Panc1 (cell line): Measurements from ENCODE around the gene DLG2. TPM values are rescaled to one million over a fixed set of nuclear protein-coding genes. Genes with fewer than 3 reads are reported as not detected.

Experiments
- ATAC-seq: fragments of 200-7000 bp; cut with Tn5 transposase; 2 replicates; pipeline ENCODE4 v1.9.1; 2020; ENCODE audit warnings: mild to moderate bottlenecking, moderate library complexity
- BruUV-seq: library from RNA; stranded (reverse); fragments of 400-500 nt; replicated peaks from 2 replicates; lab custom pipeline; 2021; lab: Mats Ljungman, UMichigan
- CTCF ChIA-PET: fragments of 300-600 bp; sonication (Branson Sonifier 250); formaldehyde crosslinking; loops from one replicate; lab custom pipeline; 2022; ENCODE audit warnings: antibody characterized with exemption; lab: Charles Lee
- POLR2A ChIA-PET: fragments of 300-600 bp; sonication (Branson Sonifier 250); formaldehyde crosslinking; loops from one replicate; lab custom pipeline; 2022; ENCODE audit warnings: antibody characterized with exemption; lab: Charles Lee
- DNase-seq: peaks from one replicate; pipeline ENCODE4 v3.0.0-alpha.2; 2010; ENCODE audit warnings: low read depth, low spot score
- H3K27ac ChIP-seq: 2 replicates; pipeline ENCODE4 v1.5.1; 2011; ENCODE audit warnings: mild to moderate bottlenecking, low read length, inconsistent platforms
- H3K27me3 ChIP-seq: fragments of 200-500 bp; sonication (Bioruptor generic); 2 replicates; pipeline ENCODE4 v1.6.0; 2014; ENCODE audit warnings: low read length, inconsistent platforms; ENCODE audit not compliant: control insufficient read depth, insufficient read depth
- H3K36me3 ChIP-seq: fragments of 200-500 bp; sonication (Bioruptor generic); 2 replicates; pipeline ENCODE4 v1.5.1; 2014; ENCODE audit warnings: inconsistent platforms, mild to moderate bottlenecking, low read length, moderate library complexity; ENCODE audit not compliant: control insufficient read depth, insufficient read depth
- H3K4me1 ChIP-seq: 2 replicates; pipeline ENCODE4 v1.5.1; 2011; ENCODE audit warnings: inconsistent platforms, mild to moderate bottlenecking, low read length, moderate library complexity; ENCODE audit not compliant: control insufficient read depth, insufficient read depth
- H3K4me3 ChIP-seq, 2 experiments: 2 replicates each; pipeline ENCODE4 v1.5.1; 2011 to 2012; ENCODE audit warnings: low read depth in 2 of 2, low read length in 2 of 2, mild to moderate bottlenecking in 2 of 2, inconsistent platforms in 1 of 2, moderate library complexity in 1 of 2
- H3K9me3 ChIP-seq: fragments of 200-500 bp; sonication (Bioruptor generic); 2 replicates; pipeline ENCODE4 v1.5.1; 2014; ENCODE audit warnings: low read depth, mild to moderate bottlenecking, inconsistent platforms, low read length, moderate library complexity; ENCODE audit not compliant: control insufficient read depth, insufficient read depth
- POLR2AphosphoS5 ChIP-seq: IDR thresholded peaks from 2 replicates; pipeline ENCODE4 v1.6.1; 2012; ENCODE audit warnings: mild to moderate bottlenecking, low read depth, low read length, moderate library complexity
- SIN3A ChIP-seq: IDR thresholded peaks from 2 replicates; pipeline ENCODE4 v1.6.1; 2012; ENCODE audit warnings: low read depth, mild to moderate bottlenecking, low read length, moderate library complexity, borderline replicate concordance; ENCODE audit not compliant: insufficient read depth
- TCF7L2 ChIP-seq: IDR thresholded peaks from 2 replicates; pipeline ENCODE4 v1.6.1; 2011; ENCODE audit warnings: mild to moderate bottlenecking, low read depth, low read length, inconsistent platforms
- in situ Hi-C: cut with HindIII; loops from 2 replicates; pipeline ENCODE4 v1.10.0; 2016; ENCODE audit warnings: low sequenced_read_pairs, low pct_unique_long_range_greater_than_20kb
- intact Hi-C: fragments of 100-400 bp; cut with micrococcal nuclease; formaldehyde crosslinking; loops from one replicate; pipeline ENCODE4 v1.10.0; 2022; ENCODE audit not compliant: unreplicated experiment
- total RNA-seq: library from RNA; stranded (reverse); gene quantifications from one replicate; pipeline ENCODE4 v1.2.1, GENCODE V29; 2021; ENCODE audit not compliant: unreplicated experiment
- TF ChIP-seq, protein P1 (sequence below): fragments of 450-650 bp; IDR thresholded peaks from 2 replicates; pipeline ENCODE4 v1.5.1; 2017; ENCODE audit warnings: mild to moderate bottlenecking
- TF ChIP-seq, protein P2 (sequence below), 2 experiments: IDR thresholded peaks; 2 replicates each; pipeline ENCODE4 v1.6.1; 2011 to 2012; ENCODE audit warnings: low read depth in 2 of 2, control low read depth in 1 of 2, low read length in 1 of 2, mild to moderate bottlenecking in 1 of 2, moderate library complexity in 1 of 2; ENCODE audit not compliant: insufficient read depth in 1 of 2

Gene DLG2
- total RNA-seq, 1 experiment from 2014 or later: 4.2 TPM

DNA sequence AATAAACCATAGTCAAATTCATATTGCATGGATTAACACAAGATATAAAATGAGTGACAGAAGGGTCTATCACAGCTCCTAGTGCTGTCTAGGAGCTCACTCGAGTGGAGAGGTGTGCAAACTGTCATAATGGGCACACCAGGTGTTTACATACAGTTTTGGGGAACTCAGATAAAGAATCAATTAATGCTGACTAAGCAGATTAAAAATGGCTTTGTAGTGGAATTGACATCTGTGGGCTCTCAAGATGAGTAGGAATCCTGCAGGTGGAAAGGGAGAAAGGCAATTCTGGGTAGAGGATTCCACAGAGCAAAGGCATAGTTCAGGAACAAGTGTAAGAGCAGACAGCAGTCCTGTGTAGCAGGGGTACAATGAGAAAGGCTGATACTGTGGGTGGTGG is 1844.8 kb downstream of the DLG2 start:
- Histone ChIP-seq H3K9me3 (no peaks in the 10 kb centered on the region), H3K27ac (no peak overlapping the region), H3K36me3 (no peaks in the 10 kb centered on the region), H3K4me1 (no peaks in the 10 kb centered on the region), H3K4me3 (no peak overlapping the region), H3K27me3 (0 out of 2 replicates have a peak, but pooled peaks cover 2% of the 10 kb centered on the region)
- ATAC-seq: no peak
- CTCF ChIA-PET: no interaction called here
- no peak for DNase-seq
- in situ Hi-C loops (no loop called here), intact Hi-C loops (no loop called here)
- POLR2A ChIA-PET: no interaction called here
- TF ChIP-seq, protein P1, sequence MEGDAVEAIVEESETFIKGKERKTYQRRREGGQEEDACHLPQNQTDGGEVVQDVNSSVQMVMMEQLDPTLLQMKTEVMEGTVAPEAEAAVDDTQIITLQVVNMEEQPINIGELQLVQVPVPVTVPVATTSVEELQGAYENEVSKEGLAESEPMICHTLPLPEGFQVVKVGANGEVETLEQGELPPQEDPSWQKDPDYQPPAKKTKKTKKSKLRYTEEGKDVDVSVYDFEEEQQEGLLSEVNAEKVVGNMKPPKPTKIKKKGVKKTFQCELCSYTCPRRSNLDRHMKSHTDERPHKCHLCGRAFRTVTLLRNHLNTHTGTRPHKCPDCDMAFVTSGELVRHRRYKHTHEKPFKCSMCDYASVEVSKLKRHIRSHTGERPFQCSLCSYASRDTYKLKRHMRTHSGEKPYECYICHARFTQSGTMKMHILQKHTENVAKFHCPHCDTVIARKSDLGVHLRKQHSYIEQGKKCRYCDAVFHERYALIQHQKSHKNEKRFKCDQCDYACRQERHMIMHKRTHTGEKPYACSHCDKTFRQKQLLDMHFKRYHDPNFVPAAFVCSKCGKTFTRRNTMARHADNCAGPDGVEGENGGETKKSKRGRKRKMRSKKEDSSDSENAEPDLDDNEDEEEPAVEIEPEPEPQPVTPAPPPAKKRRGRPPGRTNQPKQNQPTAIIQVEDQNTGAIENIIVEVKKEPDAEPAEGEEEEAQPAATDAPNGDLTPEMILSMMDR: no peak
- no TSS peak for BruUV-seq

DNA sequence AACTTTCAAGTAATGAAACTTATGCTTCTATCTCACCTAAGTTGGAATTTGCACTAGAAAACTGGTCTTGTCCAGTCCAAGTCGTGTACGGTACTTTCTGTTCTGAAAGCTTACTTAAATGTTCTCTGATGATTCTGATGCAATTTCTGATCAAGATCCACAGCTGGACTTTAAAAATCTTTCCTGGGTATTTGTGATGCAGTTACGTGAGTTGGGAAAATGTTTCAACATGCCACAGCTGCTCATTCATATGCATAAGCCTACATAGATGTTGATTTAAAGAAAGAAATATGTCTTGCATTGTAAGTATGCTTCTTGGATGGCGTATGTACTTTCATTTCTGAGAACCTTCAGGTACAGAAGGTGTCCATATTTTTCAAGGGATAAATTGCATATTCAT is 1847.3 kb downstream of the DLG2 start:
- TF ChIP-seq TCF7L2 (no peak), POLR2AphosphoS5 (no peak), SIN3A (no peak)
- TF ChIP-seq, protein P2, sequence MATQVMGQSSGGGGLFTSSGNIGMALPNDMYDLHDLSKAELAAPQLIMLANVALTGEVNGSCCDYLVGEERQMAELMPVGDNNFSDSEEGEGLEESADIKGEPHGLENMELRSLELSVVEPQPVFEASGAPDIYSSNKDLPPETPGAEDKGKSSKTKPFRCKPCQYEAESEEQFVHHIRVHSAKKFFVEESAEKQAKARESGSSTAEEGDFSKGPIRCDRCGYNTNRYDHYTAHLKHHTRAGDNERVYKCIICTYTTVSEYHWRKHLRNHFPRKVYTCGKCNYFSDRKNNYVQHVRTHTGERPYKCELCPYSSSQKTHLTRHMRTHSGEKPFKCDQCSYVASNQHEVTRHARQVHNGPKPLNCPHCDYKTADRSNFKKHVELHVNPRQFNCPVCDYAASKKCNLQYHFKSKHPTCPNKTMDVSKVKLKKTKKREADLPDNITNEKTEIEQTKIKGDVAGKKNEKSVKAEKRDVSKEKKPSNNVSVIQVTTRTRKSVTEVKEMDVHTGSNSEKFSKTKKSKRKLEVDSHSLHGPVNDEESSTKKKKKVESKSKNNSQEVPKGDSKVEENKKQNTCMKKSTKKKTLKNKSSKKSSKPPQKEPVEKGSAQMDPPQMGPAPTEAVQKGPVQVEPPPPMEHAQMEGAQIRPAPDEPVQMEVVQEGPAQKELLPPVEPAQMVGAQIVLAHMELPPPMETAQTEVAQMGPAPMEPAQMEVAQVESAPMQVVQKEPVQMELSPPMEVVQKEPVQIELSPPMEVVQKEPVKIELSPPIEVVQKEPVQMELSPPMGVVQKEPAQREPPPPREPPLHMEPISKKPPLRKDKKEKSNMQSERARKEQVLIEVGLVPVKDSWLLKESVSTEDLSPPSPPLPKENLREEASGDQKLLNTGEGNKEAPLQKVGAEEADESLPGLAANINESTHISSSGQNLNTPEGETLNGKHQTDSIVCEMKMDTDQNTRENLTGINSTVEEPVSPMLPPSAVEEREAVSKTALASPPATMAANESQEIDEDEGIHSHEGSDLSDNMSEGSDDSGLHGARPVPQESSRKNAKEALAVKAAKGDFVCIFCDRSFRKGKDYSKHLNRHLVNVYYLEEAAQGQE (IDR thresholded peaks at IDR 0.05; ENCODE audit: insufficient read depth in 1 of 2, low read depth in 2 of 2, low read length in 1 of 2): no peak
- TF ChIP-seq, protein P1: no peak
- Histone ChIP-seq H3K9me3 (no peaks in the 10 kb centered on the region), H3K36me3 (no peaks in the 10 kb centered on the region), H3K4me3 (no peak overlapping the region), H3K27me3 (0 out of 2 replicates have a peak, but pooled peaks cover 2% of the 10 kb centered on the region), H3K4me1 (no peaks in the 10 kb centered on the region), H3K27ac (no peak overlapping the region)
- no TSS peak for BruUV-seq
- ATAC-seq (no peak), DNase-seq (no peak)
- intact Hi-C loops (no loop called here), in situ Hi-C loops (no loop called here)
- POLR2A ChIA-PET: no interaction called here
- CTCF ChIA-PET: interaction anchor here (0.6 kb wide), 1 partner anchor 174 kb away, joined by 3 read pairs; no protein-coding TSS in a partner anchor
